H54 (cell line): ENCODE data around the gene PLXNA2.

Experiments used
- DNase-seq: peaks from one replicate; pipeline ENCODE4 v3.0.0; 2011; ENCODE audit warnings: low spot score, mixed read lengths; ENCODE audit not compliant: insufficient read length
- FAIRE-seq: peaks from 3 replicates; lab custom pipeline; 2011; peaks lifted over from hg19 to GRCh38; lab: Jason Lieb, UNC
- POLR2A ChIP-seq: IDR thresholded peaks from 2 replicates; pipeline ENCODE4 v1.6.1; 2011; ENCODE audit warnings: low read depth, mild to moderate bottlenecking, low read length

Gene PLXNA2

GRCh38 chr1:208230668-208231529, 13.3 kb downstream of the PLXNA2 start:
- no peak for TF ChIP-seq POLR2A
- DNase-seq (no peak), FAIRE-seq (no peak)

- FAIRE-seq (no peak), DNase-seq (no peak)
- TF ChIP-seq POLR2A, result no peak
These were observed 15.6 kb downstream of the PLXNA2 start for GRCh38 chr1:208228550-208228949.

- no peak for FAIRE-seq
- no peak for TF ChIP-seq POLR2A
- DNase-seq, result no peak
These were observed 16.2 kb downstream of the PLXNA2 start for GRCh38 chr1:208228026-208228425.

GRCh38 chr1:208227366-208227765, 16.8 kb downstream of the PLXNA2 start:
- FAIRE-seq (no peak), DNase-seq (no peak)
- TF ChIP-seq POLR2A, result no peak

GRCh38 chr1:208225954-208226937, 17.9 kb downstream of the PLXNA2 start:
- no peak for TF ChIP-seq POLR2A
- FAIRE-seq (no peak), DNase-seq (no peak)

- no peak for TF ChIP-seq POLR2A
- DNase-seq (no peak), FAIRE-seq (no peak)
These were observed 19.9 kb downstream of the PLXNA2 start for GRCh38 chr1:208224192-208224713.

- DNase-seq, result no peak
- no peak for TF ChIP-seq POLR2A
- no peak for FAIRE-seq
These were observed 21.0 kb downstream of the PLXNA2 start for GRCh38 chr1:208223136-208223535.

- DNase-seq, result no peak
- TF ChIP-seq POLR2A, result no peak
- no peak for FAIRE-seq
These were observed 21.6 kb downstream of the PLXNA2 start for GRCh38 chr1:208222376-208223126.

GRCh38 chr1:208221291-208221622, 22.9 kb downstream of the PLXNA2 start:
- FAIRE-seq (no peak), DNase-seq (no peak)
- TF ChIP-seq POLR2A, result no peak

GRCh38 chr1:208219659-208220282, 24.4 kb downstream of the PLXNA2 start:
- DNase-seq (peak; percentile 76), FAIRE-seq (no peak)
- TF ChIP-seq POLR2A, result no peak

- TF ChIP-seq POLR2A, result no peak
- DNase-seq (no peak), FAIRE-seq (no peak)
These were observed 25.0 kb downstream of the PLXNA2 start for GRCh38 chr1:208219098-208219658.

GRCh38 chr1:208218237-208219097, 25.7 kb downstream of the PLXNA2 start:
- TF ChIP-seq POLR2A, result no peak
- no peak for DNase-seq
- FAIRE-seq, result no peak
